ENCODE results near the gene MLH1.

- TF ChIP-seq CTCF (IDR thresholded peaks at IDR 0.05) (no peak), POLR2AphosphoS5 (IDR thresholded peaks at IDR 0.05) (no peak)
Observed at GRCh38 chr3:37030588-37030987, 37.3 kb downstream of the MLH1 start.
